ENCODE measurements around the gene ZNF211. TPM values are rescaled to one million over a fixed set of nuclear protein-coding genes. Genes with fewer than 3 reads are reported as not detected.
A peak's percentile ranks its signal among the peaks of the same experiment; 100 is the strongest.

The ZNF211 gene
- total RNA-seq, 1 experiment from 2014 or later = 6.7 TPM

DNA sequence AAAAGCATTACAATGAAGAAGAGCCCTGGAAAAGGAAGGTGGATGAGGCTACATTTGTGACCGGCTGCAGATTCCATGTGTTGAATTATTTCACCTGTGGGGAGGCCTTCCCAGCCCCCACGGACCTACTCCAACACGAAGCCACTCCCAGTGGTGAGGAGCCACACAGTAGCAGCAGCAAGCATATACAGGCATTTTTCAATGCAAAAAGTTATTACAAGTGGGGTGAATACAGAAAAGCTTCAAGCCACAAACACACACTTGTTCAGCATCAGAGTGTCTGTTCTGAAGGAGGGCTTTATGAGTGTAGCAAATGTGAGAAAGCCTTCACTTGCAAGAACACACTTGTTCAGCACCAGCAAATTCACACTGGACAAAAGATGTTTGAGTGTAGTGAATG, 53.8 kb downstream of the ZNF211 start:
- H3K4me1 ChIP-seq (ENCODE audit: control insufficient read depth in 1 of 2, insufficient read depth in 2 of 2, low read length in 2 of 2) = peaks cover 0 to 12% of the 10 kb centered on the region in 2 experiments; a peak in 3 of 4 replicates
- no peak overlapping the region for H3K4me3 ChIP-seq (replicated peaks in 1 of 2; ENCODE audit: low read depth in 1 of 2, low read length in 2 of 2)
- no TSS peak for BruUV-seq (replicated peaks)
- no peak overlapping the region for H3K27ac ChIP-seq (ENCODE audit: low read depth, low read length)
- H3K79me2 ChIP-seq (ENCODE audit: insufficient read depth, low read length) = peaks cover 88% of the 10 kb centered on the region
- no peak overlapping the region for H3K4me2 ChIP-seq (ENCODE audit: low read length)
- H3K27me3 ChIP-seq (ENCODE audit: insufficient read depth, low read length) = no peaks in the 10 kb centered on the region
- intact Hi-C loops (cut with micrococcal nuclease) = no loop called here
- RAD21 ChIA-PET (ENCODE audit: low non-redundant PET in 1 of 2, low total read pairs in 2 of 2, uncharacterized antibody in 2 of 2, unreplicated experiment in 2 of 2) = no interaction called here
- H3K9me3 ChIP-seq (ENCODE audit: control insufficient read depth in 1 of 2, insufficient read depth in 1 of 2, low read depth in 1 of 2, low read length in 2 of 2) = peaks cover 48 to 61% of the 10 kb centered on the region in 2 experiments; a peak in 3 of 4 replicates
- H3K36me3 ChIP-seq (ENCODE audit: control insufficient read depth in 1 of 2, insufficient read depth in 2 of 2, low read length in 2 of 2) = peaks cover 19 to 70% of the 10 kb centered on the region in 2 experiments
- TF ChIP-seq ZNF274 (IDR thresholded peaks at IDR 0.05; ENCODE audit: low read depth, low read length) = peak; percentile 34; the same call in 1 of the 2 replicates
- no peak for TF ChIP-seq SRF (IDR thresholded peaks at IDR 0.05; ENCODE audit: low read depth)
- H2AFZ ChIP-seq (ENCODE audit: low read depth, low read length, poor library complexity, severe bottlenecking) = no peak overlapping the region
- DNase-seq (ENCODE audit: low read depth, low spot score) (no peak), ATAC-seq (no peak)
- H3K9ac ChIP-seq (ENCODE audit: low read length) = no peak overlapping the region
- H4K20me1 ChIP-seq (ENCODE audit: insufficient read depth) = no peaks in the 10 kb centered on the region
- H3K9me2 ChIP-seq (ENCODE audit: insufficient read depth) = no peaks in the 10 kb centered on the region
- POLR2A ChIA-PET = no interaction called here
- CTCF ChIA-PET = no interaction called here

GRCh38 chr19:57687363-57688010, 54.5 kb downstream of the ZNF211 start:
- no TSS peak for BruUV-seq (replicated peaks)
- H3K4me3 ChIP-seq (replicated peaks in 1 of 2; ENCODE audit: low read depth in 1 of 2, low read length in 2 of 2) = no peak overlapping the region
- ChIA-PET POLR2A (no interaction called here), RAD21 (ENCODE audit: low non-redundant PET in 1 of 2, low total read pairs in 2 of 2, uncharacterized antibody in 2 of 2, unreplicated experiment in 2 of 2) (no interaction called here), CTCF (no interaction called here)
- H3K9ac ChIP-seq (ENCODE audit: low read length) = no peak overlapping the region
- H3K36me3 ChIP-seq (ENCODE audit: control insufficient read depth in 1 of 2, insufficient read depth in 2 of 2, low read length in 2 of 2) = peaks cover 19 to 70% of the 10 kb centered on the region in 2 experiments
- ATAC-seq (no peak), DNase-seq (ENCODE audit: low read depth, low spot score) (no peak)
- H3K4me1 ChIP-seq (ENCODE audit: control insufficient read depth in 1 of 2, insufficient read depth in 2 of 2, low read length in 2 of 2) = peaks cover 0 to 6% of the 10 kb centered on the region in 2 experiments; a peak in 3 of 4 replicates
- H4K20me1 ChIP-seq (ENCODE audit: insufficient read depth) = no peaks in the 10 kb centered on the region
- no peaks in the 10 kb centered on the region for H3K9me2 ChIP-seq (ENCODE audit: insufficient read depth)
- peaks cover 48 to 61% of the 10 kb centered on the region in 2 experiments; a peak in 3 of 4 replicates for H3K9me3 ChIP-seq (ENCODE audit: control insufficient read depth in 1 of 2, insufficient read depth in 1 of 2, low read depth in 1 of 2, low read length in 2 of 2)
- peaks cover 81% of the 10 kb centered on the region for H3K79me2 ChIP-seq (ENCODE audit: insufficient read depth, low read length)
- H3K27ac ChIP-seq (ENCODE audit: low read depth, low read length) = no peak overlapping the region
- TF ChIP-seq SIN3A (IDR thresholded peaks at IDR 0.05; ENCODE audit: low read depth) = no peak
- no peak for TF ChIP-seq RAD21 (IDR thresholded peaks at IDR 0.05; ENCODE audit: low read depth)
- TF ChIP-seq CTCF (IDR thresholded peaks at IDR 0.05 in 2 of 3, conservative IDR thresholded peaks at IDR 0.05 in 1 of 3; ENCODE audit: borderline replicate concordance in 1 of 3, insufficient read depth in 1 of 3, low read depth in 2 of 3, low read length in 2 of 3) = no peak
- no peak overlapping the region for H3K4me2 ChIP-seq (ENCODE audit: low read length)
- intact Hi-C loops (cut with micrococcal nuclease) = no loop called here
- H2AFZ ChIP-seq (ENCODE audit: low read depth, low read length, poor library complexity, severe bottlenecking) = no peak overlapping the region
- H3K27me3 ChIP-seq (ENCODE audit: insufficient read depth, low read length) = no peaks in the 10 kb centered on the region

All from HCT116 (cell line).